Cardiac fibroblast (primary cell): Measurements from ENCODE around the gene DENND5A.
A peak's percentile ranks its signal among the peaks of the same experiment; 100 is the strongest.

ENCODE experiments used
- DNase-seq, 2 donors: peaks; one replicate each; pipeline versions ENCODE4 v3.0.0 to v3.0.0-alpha.2; 2010; ENCODE audit warnings: low read depth in 2 of 2
- H3K4me3 ChIP-seq, 2 donors: replicated peaks in 1 of 2; 1 replicate in 1 of 2; 2 replicates in 1 of 2; pipeline ENCODE4 v1.5.1; 2011; ENCODE audit warnings: low read depth in 2 of 2, low read length in 2 of 2, mild to moderate bottlenecking in 2 of 2, moderate library complexity in 1 of 2
- TF ChIP-seq, protein P1 (sequence below): IDR thresholded peaks from one replicate; pipeline ENCODE4 v1.5.1; 2011; ENCODE audit warnings: low read depth, mild to moderate bottlenecking, low read length, inconsistent platforms

DENND5A gene

DNA sequence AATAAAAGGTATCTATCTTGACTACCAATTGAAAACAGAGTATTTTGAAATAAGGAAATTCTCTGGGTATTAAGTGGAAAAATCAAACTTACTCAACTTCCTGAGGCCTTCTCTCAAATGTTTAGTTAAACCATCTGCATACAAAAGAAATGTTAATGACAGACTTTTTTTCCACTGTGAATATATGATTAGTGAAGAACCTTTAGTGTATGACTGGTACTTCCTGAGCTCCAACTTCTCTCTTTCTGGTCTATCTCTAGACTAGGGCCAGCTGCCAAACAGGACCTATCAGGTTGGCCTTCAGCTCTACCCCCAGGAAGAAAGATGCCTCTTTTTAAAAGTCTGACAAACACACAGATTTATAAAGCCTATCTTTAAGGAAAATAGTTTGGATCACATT lies 105.0 kb downstream of the DENND5A start:
- peak; percentile 72 to 73 for DNase-seq
- TF ChIP-seq, protein P1, sequence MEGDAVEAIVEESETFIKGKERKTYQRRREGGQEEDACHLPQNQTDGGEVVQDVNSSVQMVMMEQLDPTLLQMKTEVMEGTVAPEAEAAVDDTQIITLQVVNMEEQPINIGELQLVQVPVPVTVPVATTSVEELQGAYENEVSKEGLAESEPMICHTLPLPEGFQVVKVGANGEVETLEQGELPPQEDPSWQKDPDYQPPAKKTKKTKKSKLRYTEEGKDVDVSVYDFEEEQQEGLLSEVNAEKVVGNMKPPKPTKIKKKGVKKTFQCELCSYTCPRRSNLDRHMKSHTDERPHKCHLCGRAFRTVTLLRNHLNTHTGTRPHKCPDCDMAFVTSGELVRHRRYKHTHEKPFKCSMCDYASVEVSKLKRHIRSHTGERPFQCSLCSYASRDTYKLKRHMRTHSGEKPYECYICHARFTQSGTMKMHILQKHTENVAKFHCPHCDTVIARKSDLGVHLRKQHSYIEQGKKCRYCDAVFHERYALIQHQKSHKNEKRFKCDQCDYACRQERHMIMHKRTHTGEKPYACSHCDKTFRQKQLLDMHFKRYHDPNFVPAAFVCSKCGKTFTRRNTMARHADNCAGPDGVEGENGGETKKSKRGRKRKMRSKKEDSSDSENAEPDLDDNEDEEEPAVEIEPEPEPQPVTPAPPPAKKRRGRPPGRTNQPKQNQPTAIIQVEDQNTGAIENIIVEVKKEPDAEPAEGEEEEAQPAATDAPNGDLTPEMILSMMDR, result no peak
- no peak overlapping the region for H3K4me3 ChIP-seq

DNA sequence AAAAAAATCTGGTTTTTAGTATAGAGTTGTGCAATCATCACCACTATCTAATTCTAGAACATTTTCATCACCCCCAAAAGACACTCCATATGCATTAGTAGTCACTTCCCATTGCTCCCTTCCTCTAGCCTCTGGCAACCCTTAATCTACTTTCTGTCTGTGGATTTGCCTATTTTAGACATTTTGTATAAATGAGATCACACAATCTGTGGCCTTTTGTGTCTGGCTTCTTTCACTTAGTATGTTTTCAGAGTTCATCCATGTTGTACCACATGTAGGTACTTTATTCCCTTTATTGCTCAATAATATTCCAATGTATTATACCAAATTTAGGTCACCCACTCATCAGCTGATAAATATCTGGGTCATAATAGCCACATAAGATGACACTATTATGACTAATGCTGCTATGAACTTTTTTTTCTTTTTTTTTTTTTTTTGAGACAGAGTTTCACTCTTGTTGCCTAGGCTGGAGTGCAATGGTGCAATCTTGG lies 106.2 kb downstream of the DENND5A start:
- TF ChIP-seq, protein P1, result no peak
- DNase-seq, result peak; percentile 70 to 86
- no peak overlapping the region for H3K4me3 ChIP-seq

DNA sequence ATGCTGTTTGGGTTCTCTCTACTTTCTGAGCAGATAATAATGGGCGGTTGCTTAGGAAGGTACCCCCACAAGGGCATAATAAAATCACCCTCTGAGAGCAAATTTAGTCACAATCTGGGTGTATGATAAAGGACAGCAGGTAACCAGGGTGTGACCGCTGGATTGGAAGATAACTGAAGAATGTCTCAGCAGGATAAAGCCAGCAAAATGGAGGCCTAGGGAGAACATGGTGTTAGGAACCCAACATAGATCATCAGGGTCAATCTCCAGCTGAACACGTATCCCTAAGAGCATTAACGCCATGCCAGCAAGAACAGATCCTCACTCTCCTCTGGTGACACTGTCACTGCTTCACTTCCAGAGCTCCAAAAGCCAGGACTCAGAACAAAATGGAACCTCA lies 109.2 kb downstream of the DENND5A start:
- TF ChIP-seq, protein P1, result no peak
- H3K4me3 ChIP-seq, result no peak overlapping the region
- no peak for DNase-seq

DNA sequence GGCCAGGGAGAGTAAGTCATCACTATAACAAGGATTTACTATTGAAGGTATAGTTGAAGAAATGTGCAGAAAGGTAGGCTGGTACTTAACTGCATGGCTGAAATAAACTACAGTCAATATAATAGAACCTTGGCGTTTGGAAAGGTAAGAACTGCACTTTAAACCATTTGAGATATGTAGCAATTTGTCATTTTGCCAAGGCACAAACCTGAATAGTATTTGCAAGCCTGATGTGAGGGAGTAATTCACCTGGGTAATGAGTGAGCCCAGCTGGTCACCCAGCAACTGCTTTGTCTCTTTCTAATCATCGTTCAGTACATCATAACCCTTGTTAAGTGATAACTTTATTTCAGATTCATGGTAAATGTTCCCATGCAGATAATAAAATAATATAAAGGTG lies 111.5 kb downstream of the DENND5A start:
- no peak for DNase-seq
- TF ChIP-seq, protein P1, result no peak
- H3K4me3 ChIP-seq, result no peak overlapping the region

DNA sequence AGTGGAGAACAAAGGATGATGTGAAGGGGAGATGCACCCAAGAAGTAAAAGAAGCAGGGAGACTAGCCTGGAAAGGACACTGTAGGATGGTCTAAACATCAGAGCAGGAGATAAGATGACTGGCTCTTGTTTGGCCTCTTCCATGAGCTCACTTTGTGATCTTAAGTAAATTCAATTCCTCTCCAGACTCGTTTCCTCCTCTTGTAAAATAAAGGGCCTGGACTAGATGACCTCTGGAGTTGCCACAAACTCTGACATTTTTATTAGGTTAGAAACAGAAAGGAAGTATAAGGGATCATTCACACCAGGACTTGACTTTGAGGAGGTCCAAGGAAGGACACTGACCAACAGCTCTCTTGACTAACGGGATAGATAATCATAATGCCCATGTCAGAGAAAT lies 113.5 kb downstream of the DENND5A start:
- DNase-seq, result no peak
- no peak overlapping the region for H3K4me3 ChIP-seq
- TF ChIP-seq, protein P1, result no peak

DNA sequence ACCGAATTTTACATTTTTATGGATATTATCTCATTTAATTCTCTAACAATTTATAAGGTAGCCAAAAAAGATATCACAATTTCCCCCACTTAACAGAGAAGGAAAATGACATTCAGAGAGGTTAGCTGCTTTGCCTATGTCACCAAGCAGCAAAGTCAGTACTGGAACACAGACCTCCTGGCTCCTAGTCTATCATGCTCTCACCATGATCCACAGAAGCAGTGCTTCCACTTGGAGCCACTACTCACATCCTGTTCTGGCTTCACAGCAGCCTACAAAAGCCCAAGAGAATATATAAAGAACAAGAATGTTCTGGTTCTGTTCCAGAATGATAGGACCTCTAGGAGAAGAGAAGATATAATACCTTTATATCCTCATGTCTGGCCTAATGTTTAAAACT lies 114.2 kb downstream of the DENND5A start:
- DNase-seq, result peak; percentile 58 to 72
- no peak overlapping the region for H3K4me3 ChIP-seq
- TF ChIP-seq, protein P1, result no peak

DNA sequence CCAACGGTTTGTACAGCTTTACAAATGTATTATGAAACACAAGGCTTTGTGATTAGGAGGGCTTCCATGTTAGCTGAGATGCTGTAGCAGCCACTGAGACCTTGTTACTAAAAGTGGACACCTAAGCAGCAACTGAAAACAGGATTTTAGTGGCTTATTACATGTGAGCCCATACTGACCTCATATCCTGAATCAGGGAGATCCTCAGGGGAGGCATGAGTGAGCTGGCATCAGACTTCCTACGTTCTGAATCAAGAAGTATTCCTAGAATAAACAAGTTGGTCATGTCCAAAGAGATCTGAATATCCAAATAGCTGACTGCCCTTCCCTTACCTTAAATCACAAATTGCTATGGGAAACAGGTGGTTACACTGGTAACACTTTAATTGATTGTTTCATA lies 114.6 kb downstream of the DENND5A start:
- DNase-seq, result peak; percentile 73 to 96
- TF ChIP-seq, protein P1, result no peak
- no peak overlapping the region for H3K4me3 ChIP-seq
